Inflammatory macrophage treated with lipopolysaccharide for 1 hour (primary cell): ENCODE measurements around the gene TADA1.
A peak's percentile ranks its signal among the peaks of the same experiment; 100 is the strongest.
"Not testable (repeated sequence)": the region's sequence is repeated elsewhere in the genome, so short reads cannot be mapped to it uniquely, and the experiment has no call there.

ENCODE experiments used
- DNase-seq, 2 donors: peaks; one replicate each; pipeline ENCODE4 v3.0.0-alpha.2; 2020 to 2022

The TADA1 gene

DNA sequence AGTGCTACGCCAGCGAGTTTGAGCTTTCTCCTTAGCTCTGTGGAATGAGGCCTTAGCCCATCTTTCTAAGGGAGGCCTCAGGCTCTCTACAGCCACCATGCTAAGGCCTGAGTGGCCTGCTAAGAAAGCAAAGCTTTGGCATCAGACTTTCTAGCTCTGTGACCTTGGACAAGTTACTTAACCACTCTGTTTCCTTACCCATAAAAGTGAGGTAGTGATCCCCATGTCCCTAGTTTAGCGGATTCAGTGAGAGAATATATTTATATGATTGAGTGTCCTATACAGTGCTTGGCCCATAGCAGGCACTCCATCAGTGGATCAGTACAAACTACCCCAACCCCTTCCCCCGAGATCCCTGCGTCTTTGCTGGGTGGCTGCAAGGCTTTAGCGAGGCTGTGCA lies 32.7 kb downstream of the TADA1 start:
- no peak for DNase-seq

DNA sequence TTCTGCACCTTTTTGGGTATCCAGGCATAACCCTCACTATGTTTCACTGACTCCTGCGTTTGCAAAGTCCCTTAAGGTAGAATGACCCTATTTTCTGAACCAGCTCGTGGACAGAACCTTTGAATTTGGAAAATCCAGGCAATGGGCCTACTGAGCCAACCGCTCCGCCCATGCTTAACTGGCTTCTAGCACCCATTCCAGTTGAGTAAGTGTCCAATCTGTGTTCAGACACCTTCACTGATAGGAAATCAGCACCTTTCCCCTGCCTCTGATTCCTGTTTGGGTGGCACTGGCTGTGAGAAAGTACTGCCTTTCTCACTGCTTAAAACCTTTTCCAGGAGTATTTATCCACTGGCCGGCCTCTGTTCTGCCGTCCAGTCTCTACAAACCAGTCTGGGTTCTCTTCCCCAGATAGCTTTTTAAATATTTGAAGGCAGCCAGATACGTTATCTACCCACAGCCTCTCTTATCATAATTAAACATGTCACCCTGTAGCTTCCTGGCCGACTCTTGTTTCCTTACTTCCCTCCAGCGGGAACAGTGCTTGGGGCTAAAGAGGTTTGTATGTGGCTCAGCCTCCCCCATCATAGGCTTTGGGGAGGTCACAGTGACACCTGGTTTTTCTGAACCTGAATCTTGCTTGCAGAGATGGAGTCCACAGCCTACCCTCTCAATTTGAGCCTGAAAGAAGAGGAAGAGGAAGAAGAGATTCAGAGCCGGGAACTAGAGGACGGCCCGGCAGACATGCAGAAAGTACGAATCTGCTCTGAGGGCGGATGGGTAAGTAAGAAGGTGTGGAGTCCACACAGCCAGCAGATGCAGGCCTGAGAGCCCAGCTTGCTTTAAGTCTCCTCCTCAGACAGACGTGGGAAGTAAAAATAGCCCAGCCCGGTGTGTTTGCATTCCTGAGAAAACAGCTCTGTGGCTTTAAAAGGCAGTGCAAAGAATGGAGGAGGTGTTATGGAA lies 35.5 kb downstream of the TADA1 start:
- DNase-seq = peak; percentile 12 to 30

DNA sequence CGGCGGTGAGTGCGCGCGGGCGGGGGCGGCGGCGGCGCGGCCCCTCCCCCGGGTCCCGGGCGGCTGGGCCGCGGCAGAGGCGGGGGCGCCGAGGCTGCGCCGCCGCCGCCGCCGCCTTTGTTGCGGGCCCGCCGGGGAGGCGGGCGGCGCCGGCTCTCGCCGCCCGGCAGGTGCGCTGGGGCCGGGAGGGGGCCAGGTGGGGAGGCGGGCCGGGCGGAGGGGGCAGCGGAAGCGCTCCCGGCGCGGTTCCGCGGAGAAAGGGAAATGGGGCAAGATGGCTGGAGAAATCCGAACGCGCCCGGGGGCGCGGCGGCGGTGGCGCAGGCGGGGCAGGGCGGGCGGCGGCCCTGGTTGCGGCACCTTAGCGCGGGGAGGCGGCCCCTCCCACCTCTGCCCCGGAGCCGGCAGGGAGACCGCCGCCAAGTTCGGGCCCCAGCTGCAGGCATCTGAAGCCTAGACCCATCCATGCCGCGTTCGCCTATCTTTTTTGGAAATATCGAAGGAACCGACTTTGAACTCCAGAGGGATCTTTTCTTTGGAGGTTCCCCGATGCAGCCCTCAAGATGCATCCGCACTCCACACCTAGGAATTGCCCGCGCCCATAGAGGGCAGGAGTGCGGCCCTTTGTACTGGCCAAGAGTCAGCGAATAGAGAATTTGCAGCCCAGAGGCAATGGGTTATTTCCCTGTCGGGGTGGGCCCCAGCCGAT lies 36.3 kb downstream of the TADA1 start:
- DNase-seq = peak; percentile 25 to 34

DNA sequence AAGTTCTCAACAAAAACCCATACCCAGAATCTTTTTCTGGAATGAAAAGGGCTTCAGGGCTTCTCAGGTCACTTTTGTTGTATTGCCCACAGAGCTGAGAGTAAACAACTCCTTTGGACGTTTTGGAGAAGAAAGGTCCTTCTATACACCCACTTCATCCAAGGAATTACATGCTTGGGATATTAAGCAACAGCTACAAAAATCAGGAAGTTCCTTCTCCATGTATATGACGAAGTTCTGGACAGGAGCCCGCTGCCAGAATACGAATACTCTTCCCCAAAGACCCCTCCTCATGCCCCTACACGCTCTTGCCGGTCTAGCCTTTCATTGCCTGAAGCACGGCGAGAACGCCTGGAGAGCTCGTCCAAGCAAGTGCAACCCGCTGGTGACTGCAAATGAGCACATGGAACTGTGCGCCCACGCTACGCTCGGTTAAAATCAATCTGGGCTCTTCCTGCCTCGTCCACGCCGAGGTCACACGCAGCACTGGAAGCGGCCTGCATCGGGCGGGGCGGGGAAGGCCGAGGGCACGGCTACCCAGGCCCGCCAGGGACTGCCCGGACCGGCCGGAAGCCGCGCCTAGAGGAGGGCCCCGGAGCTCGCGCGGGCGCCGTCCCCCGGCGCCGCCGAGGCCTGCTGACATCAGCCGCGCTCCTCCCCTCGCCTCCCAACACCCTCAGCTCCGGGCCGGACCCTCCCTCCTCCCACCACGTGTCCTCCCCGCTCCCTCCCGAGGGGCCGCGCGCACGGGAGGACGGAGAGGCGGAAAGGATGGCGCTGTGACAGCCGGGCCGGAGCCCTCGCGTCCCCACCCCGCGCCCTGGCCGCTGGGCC lies 37.1 kb downstream of the TADA1 start, which contains the start of gene POGK:
TSS of gene POGK (plus strand) at position 710 of the 834 bp plus-strand sequence. CDS start 1,482 bp downstream, outside the sequence.
- DNase-seq = peak; percentile 91 to 96

DNA sequence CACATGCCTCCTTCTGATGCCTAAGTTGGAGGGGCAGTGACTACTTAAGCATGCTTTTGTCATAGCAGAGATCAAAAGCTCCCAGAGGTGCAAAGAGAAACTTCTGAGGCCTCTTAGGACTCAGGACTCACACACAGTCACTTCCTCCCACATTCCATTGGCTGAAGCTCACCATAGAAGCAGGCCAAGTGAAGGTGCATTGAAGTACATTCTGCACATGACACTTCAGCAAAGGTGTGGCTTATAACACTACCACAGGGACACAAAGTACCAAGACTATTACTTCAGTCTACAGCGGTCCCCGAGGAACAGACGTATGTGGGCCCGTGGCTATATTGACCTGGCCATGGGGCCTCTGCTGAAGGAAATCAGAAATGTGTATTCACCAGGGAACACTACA lies 39.3 kb downstream of the TADA1 start:
- DNase-seq = no peak

DNA sequence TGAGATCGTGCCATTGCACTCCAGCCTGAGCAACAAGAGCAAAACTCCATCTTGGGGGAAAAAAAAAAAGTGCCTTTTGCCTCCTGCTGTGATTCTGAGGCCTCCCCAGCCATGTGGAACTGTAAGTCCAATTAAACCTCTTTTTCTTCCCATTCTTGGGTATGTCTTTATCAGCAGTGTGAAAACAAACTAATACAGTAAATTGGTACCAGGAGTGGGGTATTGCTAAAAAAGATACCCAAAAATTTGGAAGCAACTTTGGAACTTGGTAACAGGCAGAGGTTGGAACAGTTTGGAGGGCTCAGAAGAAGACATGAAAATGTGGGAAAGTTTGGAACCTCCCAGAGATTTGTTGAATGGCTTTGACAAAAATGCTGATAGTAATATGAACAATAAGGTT lies 46.3 kb downstream of the TADA1 start:
- not testable (repeated sequence) for DNase-seq

DNA sequence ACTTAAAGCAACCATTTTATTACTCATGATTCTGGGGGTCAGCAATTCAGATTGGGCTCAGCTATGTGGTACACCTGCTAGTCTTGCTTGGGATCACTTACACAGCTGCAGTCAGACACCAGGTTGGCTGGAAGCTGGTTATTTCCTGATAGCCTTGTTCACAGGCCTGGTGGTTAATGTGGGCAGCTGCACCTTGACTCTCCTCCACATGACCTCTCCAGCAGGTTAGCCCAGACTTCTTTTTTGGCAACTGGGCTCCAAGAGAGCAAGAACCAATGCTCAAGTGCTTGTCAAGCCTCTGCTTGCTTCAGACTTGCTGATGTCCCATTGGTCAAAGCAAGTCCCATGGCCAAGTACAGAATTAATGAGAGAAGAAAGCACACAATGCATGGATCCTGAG lies 48.6 kb downstream of the TADA1 start:
- DNase-seq = no peak

DNA sequence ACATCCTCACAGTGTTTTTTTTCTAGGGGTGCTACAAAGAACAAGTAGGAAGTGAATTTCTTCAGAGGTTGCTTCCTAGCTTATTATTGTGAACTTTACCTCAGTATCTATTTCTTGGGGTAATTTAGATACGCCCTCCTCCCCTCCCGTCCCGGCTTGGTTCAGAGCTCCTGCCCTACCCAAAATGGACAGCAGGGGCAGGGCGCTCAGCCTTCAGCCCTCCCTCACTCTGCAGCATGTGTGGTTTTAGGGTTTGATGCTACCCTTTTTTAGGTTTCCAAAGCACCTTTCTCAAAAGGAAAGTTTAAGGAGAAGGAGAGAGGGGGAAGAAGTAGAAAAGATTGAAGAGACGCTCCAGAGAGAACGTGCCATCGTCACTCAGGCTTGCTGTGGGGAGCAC lies 53.7 kb downstream of the TADA1 start:
- DNase-seq = no peak

DNA sequence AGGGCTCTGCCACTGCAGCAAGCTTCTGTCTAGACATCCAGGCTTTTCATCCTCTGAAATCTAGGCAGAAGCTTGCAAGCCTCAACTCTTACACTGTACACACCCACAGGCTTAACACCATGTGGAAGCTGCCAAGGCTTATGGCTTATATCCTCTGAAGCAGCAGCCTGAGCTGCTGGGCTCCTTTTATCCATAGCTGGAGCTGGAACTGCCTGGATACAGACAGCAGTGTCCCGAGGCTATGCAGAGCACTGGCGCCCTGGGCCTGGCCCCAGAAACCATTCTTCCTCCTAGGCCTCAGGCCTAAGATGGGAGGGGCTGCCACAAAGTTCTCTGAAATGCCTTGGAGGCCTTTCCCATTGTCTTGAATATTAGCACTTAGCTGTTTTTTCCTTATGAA lies 56.1 kb downstream of the TADA1 start:
- no peak for DNase-seq

DNA sequence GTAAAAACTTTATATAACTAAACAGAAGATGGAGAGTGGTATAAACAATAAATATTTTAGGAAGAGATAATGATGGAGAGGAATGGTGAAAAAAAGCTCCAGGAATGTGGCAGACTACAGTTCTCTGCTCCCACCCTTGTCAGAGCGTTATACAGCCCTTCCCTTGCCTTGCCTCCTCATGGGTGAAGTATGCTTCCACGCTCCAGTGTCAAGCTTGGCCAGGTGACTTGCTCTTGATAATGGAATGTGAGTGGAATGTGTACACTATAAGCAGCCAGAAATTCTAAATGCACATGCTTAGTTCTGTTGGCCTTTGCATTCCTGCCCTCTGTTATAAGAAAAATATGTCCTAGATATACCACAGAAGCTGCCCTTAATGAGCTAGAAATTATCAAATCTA lies 61.5 kb downstream of the TADA1 start:
- DNase-seq = no peak

DNA sequence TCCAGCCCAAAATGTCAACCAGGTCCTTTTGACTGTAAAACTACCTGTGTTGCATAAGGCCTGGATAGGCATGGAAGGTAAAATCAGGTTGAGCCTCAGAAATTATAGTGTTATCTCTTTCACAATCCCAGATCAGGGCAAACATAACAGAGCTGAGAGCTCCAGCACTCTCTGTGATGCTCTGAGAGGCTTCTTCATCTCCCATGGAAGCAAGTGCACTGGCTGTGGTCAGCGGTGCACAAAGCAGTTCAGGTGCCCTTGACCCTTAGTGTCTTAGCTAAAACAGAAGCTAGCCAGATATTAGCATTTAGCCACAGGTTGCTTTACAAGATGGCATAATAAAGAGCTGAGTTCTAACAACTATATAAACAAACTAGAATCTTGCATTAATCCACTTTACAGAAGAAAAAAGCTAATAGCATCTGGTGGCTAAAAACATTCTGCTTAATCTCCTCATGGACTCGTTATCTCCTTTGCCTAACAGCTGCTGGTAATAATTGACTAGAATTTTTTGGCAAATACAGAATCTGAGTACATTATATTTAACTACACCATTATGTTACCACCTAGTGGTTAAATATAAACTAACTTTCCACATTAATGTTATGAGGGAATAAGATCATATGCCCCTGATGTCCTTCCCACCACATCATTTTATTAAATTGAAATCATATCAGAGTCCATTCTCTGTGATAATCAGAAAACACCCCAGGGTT lies 62.4 kb downstream of the TADA1 start:
- DNase-seq = no peak

DNA sequence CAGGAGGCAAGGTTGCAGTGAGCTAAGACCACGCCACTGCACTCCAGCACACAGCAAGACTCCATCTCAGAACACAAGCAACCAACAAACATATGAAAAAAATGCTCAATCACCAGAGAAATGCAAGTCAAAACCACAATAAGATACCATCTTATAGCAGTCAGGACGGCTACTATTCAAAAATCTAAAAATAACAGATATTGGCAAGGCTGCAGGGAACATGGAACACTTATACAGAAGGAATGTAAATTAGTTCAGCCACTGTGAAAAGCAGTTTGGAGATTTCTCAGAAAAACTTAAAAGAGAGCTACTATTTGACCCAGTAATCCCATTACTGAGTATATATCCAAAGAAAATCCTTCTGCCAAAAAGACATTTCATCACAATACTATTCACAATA lies 64.4 kb downstream of the TADA1 start:
- DNase-seq = no peak

DNA sequence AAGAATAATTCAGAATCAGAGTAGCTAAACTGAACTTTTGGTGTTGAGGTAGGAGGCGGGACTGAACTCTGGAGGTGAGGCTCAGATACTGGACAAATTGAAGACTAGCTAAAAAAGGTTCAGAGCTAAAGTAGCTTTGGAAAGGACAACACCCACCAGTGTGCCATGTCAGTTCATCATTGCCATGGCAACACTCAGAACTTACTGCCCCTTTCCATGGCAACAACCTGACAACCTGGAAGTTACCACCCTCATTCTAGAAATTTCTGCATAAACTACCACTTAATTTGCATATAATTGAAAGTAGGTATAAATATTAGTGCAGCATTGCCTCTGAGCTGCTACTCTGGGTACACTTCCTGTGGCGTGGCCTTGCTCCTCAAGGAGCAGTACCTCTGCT lies 67.1 kb downstream of the TADA1 start:
- DNase-seq = no peak
